Measurements from ENCODE around the gene UBE2Z. TPM values are rescaled to one million over a fixed set of nuclear protein-coding genes. Genes with fewer than 3 reads are reported as not detected.

Gene UBE2Z
- total RNA-seq: 111 and 116 TPM in 2 replicates

DNA sequence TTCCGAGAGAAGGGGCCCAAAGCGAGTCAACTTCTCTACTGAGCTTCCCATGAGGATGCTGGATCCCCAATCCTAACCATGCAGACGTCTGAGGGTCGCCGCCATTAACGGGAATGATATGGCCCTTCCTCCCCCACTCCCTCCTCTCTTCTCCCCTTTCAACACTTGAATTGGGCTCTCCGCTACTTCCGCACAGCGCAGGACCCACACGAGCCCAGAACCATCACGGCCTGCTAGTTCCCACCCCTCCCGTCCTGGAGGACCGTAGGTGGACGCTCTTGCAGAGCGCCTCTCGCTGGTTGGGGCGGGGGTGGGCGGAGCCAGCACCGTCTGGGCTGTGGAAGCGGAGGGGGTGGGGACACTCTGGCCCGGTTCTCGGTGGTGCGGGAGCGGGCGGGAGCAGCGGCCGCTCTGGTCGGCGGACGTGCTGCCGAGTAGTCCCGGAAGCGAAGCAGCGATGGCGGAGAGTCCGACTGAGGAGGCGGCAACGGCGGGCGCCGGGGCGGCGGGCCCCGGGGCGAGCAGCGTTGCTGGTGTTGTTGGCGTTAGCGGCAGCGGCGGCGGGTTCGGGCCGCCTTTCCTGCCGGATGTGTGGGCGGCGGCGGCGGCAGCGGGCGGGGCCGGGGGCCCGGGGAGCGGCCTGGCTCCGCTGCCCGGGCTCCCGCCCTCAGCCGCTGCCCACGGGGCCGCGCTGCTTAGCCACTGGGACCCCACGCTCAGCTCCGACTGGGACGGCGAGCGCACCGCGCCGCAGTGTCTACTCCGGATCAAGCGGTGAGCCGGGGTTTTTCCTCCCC lies at the start of gene UBE2Z:
TSS of gene UBE2Z (plus strand) at position 361 of the 797 bp plus-strand sequence. CDS start at position 458, 97 bp downstream.

DNA sequence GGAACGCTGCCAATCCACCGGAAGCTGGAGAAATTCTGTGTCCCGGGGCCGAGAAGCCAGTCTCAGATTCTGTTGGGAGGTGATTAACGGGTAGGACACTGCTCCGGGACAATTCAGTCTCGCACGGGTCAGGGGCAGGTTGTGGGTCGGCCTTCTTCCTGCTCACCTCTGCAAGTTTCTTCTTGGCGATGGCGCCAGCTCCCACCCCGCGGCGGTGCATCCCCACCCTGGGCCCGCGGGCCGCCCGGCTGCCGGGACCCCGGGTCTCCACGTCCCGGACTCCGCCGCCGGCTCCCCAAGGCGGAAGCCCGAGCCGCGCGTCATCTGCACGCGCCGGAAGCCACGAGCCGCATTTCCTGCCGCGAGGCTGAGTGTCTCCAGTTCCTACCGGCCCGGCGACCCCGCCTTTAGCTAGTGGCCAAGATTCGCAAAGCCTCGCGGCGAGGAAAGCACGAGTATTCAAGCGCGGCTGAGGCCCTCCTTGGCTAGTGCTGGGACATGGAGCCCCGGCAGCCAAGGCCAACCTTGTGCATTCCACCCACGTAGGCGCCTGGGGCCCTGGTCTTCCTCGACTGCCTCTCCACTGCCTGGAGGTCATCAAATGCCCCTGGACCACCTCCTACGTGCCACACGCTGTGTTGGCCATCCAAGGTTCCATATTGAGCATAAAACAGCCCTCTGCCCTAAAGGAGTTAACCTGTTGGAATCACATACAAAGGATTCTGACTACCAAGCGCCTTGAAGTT lies 36.5 kb downstream of the UBE2Z start, which contains the start of gene SNF8:
TSS of gene SNF8 (minus strand) at position 328 of the 746 bp plus-strand sequence. CDS start at position 220, 108 bp downstream.

Small RNAs within 50 kb of the gene (small RNA-seq; reads per million reads assigned to genes)
- gene AC068531.1: not detected
- gene RF00263: not detected
- gene RF01210: not detected
- 3.7 reads per million, percentile 69 among the genes with 10 or more reads in this experiment for gene RNU1-42P

Other genes with a start within 250 kb of the UBE2Z start
- not detected in 2 replicates for gene PRAC1, start 185.9 kb upstream of the UBE2Z start, total RNA-seq
- gene PRAC2, start 185.2 kb upstream of the UBE2Z start, total RNA-seq: not detected in 2 replicates
- gene HOXB13, start 179.7 kb upstream of the UBE2Z start, total RNA-seq: not detected in 2 replicates
- not detected in 2 replicates for gene TTLL6, start 91.2 kb upstream of the UBE2Z start, total RNA-seq
- gene CALCOCO2, start 77.4 kb upstream of the UBE2Z start, total RNA-seq: 73.2 and 89.0 TPM in 2 replicates
- 40.2 and 56.7 TPM in 2 replicates for gene ATP5MC1, start 15.6 kb upstream of the UBE2Z start, total RNA-seq
- gene SNF8, start 36.4 kb downstream of the UBE2Z start, total RNA-seq: 62.5 and 82.3 TPM in 2 replicates
- gene GIP, start 60.2 kb downstream of the UBE2Z start, total RNA-seq: not detected in 2 replicates
- gene IGF2BP1, start 89.0 kb downstream of the UBE2Z start, total RNA-seq: 0.24 and 0.32 TPM in 2 replicates
- gene B4GALNT2, start 224.4 kb downstream of the UBE2Z start, total RNA-seq: not detected in 2 replicates

Data from hair follicle dermal papilla cell (primary cell).